Heart left ventricle (tissue), 16 donors: Measurements from ENCODE around the gene DMBT1. TPM values are rescaled to one million over a fixed set of nuclear protein-coding genes. Genes with fewer than 3 reads are reported as not detected.
"Not testable (repeated sequence)": the region's sequence is repeated elsewhere in the genome, so short reads cannot be mapped to it uniquely, and the experiment has no call there.

ENCODE experiments used
- ATAC-seq, 4 donors: fragments of 200-7000 bp; cut with Tn5 transposase; one replicate each; pipeline ENCODE4 v1.9.1; 2020 to 2022; ENCODE audit warnings: moderate library complexity in 4 of 4, mild to moderate bottlenecking in 3 of 4, moderate number of reproducible peaks in 1 of 4
- DNase-seq, 5 donors: peaks; one replicate each; pipeline ENCODE4 v3.0.0-alpha.2; 2020
- H3K27ac ChIP-seq, 12 donors: fragments of 200-600 bp; sonication (generic) in 4 of 12; one replicate each; pipeline versions ENCODE4 v1.5.0 to v1.8.0; 2016 to 2022; ENCODE audit warnings: mild to moderate bottlenecking in 2 of 12
- H3K27me3 ChIP-seq, 9 donors: fragments of 200-600 bp; sonication (generic) in 2 of 9; one replicate each; pipeline versions ENCODE4 v1.5.1 to v1.8.0; 2016 to 2022; ENCODE audit warnings: mild to moderate bottlenecking in 3 of 9
- H3K36me3 ChIP-seq, 9 donors: fragments of 200-600 bp; sonication (generic) in 2 of 9; one replicate each; pipeline versions ENCODE4 v1.5.0 to v1.8.0; 2018 to 2022; ENCODE audit warnings: mild to moderate bottlenecking in 2 of 9
- H3K4me1 ChIP-seq, 12 donors: fragments of 200-600 bp; sonication (generic) in 4 of 12; one replicate each; pipeline versions ENCODE4 v1.5.0 to v1.8.0; 2016 to 2022; ENCODE audit warnings: mild to moderate bottlenecking in 3 of 12
- H3K4me3 ChIP-seq, 12 donors: fragments of 200-600 bp; sonication (generic) in 4 of 12; one replicate each; pipeline versions ENCODE4 v1.5.0 to v1.8.0; 2017 to 2022; ENCODE audit warnings: mild to moderate bottlenecking in 9 of 12, moderate library complexity in 4 of 12
- H3K9me3 ChIP-seq, 12 donors: fragments of 200-600 bp; sonication (generic) in 4 of 12; one replicate each; pipeline versions ENCODE4 v1.5.0 to v1.8.0; 2016 to 2022; ENCODE audit warnings: mild to moderate bottlenecking in 1 of 12
- CTCF ChIP-seq, 12 donors: fragments of 200-600 bp; sonication (generic) in 4 of 12; IDR thresholded peaks; one replicate each; pipeline versions ENCODE4 v1.5.0 to v1.8.0; 2018 to 2022; ENCODE audit warnings: antibody characterized with exemption in 12 of 12, mild to moderate bottlenecking in 5 of 12
- POLR2A ChIP-seq, 2 donors: fragments of 450-650 bp; IDR thresholded peaks; one replicate each; pipeline ENCODE4 v1.6.1; 2017; ENCODE audit warnings: antibody characterized with exemption in 2 of 2, mild to moderate bottlenecking in 2 of 2, moderate library complexity in 2 of 2
- WGBS, 4 donors: extraction: QIAGEN DNeasy Blood & Tissue Kit in 2 of 4; methylation state at CpG; one replicate each; pipeline versions ENCODE4 v1.1.5 to v1.1.7; 2013 to 2018; 5-methylcytosine and 5-hydroxymethylcytosine counted together
- intact Hi-C, 10 donors: fragments of 100-400 bp; cut with DNase I; formaldehyde crosslinking; loops; one replicate each; pipeline versions ENCODE4 v1.11.1 to v1.14.2; 2022
- polyA plus RNA-seq, 2 donors: library from polyadenylated mRNA; stranded (reverse); fragments of 200-250 nt; gene quantifications; one replicate each; pipeline ENCODE4 v1.2.3, GENCODE V29; 2013
- total RNA-seq, 9 donors: library from RNA; depleted of rRNA in 2 of 9; stranded (reverse); fragments of >200 nt in 2 of 9; fragmentation: NEBNext Ultra II Directional in 3 of 9; extraction: Animal tissue kit (Norgen Biotek cat#: 25700) in 3 of 9; gene quantifications; one replicate each; pipeline versions ENCODE4 v1.1.0 to v1.2.4, GENCODE V29; 2016 to 2023
- donor health status: ischemic (EF 13 %, LVEDD 7.1; RV severe dilation, severe dysfunction).
- donor health status: healthy with polysubstance abuse.
- donor health status: DM: no; HTN: yes; CAD: no.
- donor health status: DM: no; HTN: no; CAD: no.
- donor health status: ischemic (EF 25% LVEDD 6.9; RV normal size, moderate dysfunction).
- donor health status: ischemic (EF 25% LVEDD 5.7; RV mildly dilated, moderate dysfunction).
- donor health status: healthy.
- donor health status: DM: yes; HTN: yes; CAD: no.
- donor health status: ischemic (EF 35%, LVEDD 5.7; RV mildly dilated, moderate dysfunction).
- donor health status: nonischemic (EF 11% LVEDD 7.7; RV severe dilation, severe dysfunction).
- donor health status: DM: yes; HTN: yes; CAD: no.
- donor health status: PGD.
- donor health status: ischemic (EF 29% LVEDD 5.4; RV normal size, mild dysfunction).
- donor health status: nonischemic (EF 23%, LVEDD 6.1; RV moderate dilation, normal function).

The DMBT1 gene
- total and polyA plus RNA-seq, 11 donors = 0.04 to 0.49 (median 0.10) TPM; not detected in 5

- H3K4me3 ChIP-seq = no peak overlapping the region
- H3K4me1 ChIP-seq = no peaks in the 10 kb centered on the region
- no peaks in the 10 kb centered on the region for H3K9me3 ChIP-seq
- no peaks in the 10 kb centered on the region for H3K36me3 ChIP-seq
- DNase-seq = no peak
- H3K27me3 ChIP-seq = no peaks in the 10 kb centered on the region
- WGBS, 4 donors = 78 to 100% (median 79%) methylated on average over 2 to 10 of the region's 10 CpGs
- no peak for ATAC-seq
- TF ChIP-seq POLR2A (IDR thresholded peaks at IDR 0.05) (no peak), CTCF (IDR thresholded peaks at IDR 0.05) (no peak)
- intact Hi-C loops = no loop called here
- no peak overlapping the region for H3K27ac ChIP-seq
Measured at GRCh38 chr10:122617476-122618270, 57.1 kb downstream of the DMBT1 start.

GRCh38 chr10:122618461-122619165 is 58.1 kb downstream of the DMBT1 start:
- Histone ChIP-seq H3K4me1 (no peaks in the 10 kb centered on the region), H3K4me3 (no peak overlapping the region), H3K27ac (no peak overlapping the region), H3K36me3 (no peaks in the 10 kb centered on the region), H3K27me3 (no peaks in the 10 kb centered on the region), H3K9me3 (peaks cover 0 to 3% (median 0%) of the 10 kb centered on the region in 12 donors)
- 66 to 77% (median 75%) methylated on average over 4 to 5 of the region's 5 CpGs for WGBS, 4 donors
- ATAC-seq = no peak
- TF ChIP-seq POLR2A (IDR thresholded peaks at IDR 0.05) = no peak
- TF ChIP-seq CTCF (IDR thresholded peaks at IDR 0.05) = no peak
- DNase-seq = no peak
- intact Hi-C loops = no loop called here

- H3K27ac ChIP-seq, H3K27me3 ChIP-seq, DNase-seq, H3K4me3 ChIP-seq, H3K9me3 ChIP-seq, intact Hi-C loops, ATAC-seq, H3K4me1 ChIP-seq, H3K36me3 ChIP-seq: not testable (repeated sequence)
- WGBS, 4 donors = 89 to 96% (median 92%) methylated on average over 8 of the region's 8 CpGs
Measured at GRCh38 chr10:122620961-122621360, 60.4 kb downstream of the DMBT1 start.

GRCh38 chr10:122624546-122624945 is 64.0 kb downstream of the DMBT1 start:
- Histone ChIP-seq H3K4me3 (no peak overlapping the region), H3K9me3 (peaks cover 0 to 3% (median 0%) of the 10 kb centered on the region in 12 donors), H3K27me3 (no peaks in the 10 kb centered on the region), H3K36me3 (no peaks in the 10 kb centered on the region), H3K27ac (no peak overlapping the region), H3K4me1 (no peaks in the 10 kb centered on the region)
- DNase-seq (no peak), ATAC-seq (no peak)
- intact Hi-C loops = no loop called here
- TF ChIP-seq CTCF (IDR thresholded peaks at IDR 0.05) (no peak), POLR2A (IDR thresholded peaks at IDR 0.05) (no peak)
- WGBS, 4 donors = 90 to 96% (median 94%) methylated on average over 3 to 5 of the region's 5 CpGs
